OCI-LY1 (cell line): ENCODE measurements around the gene LMO1.

Experiments used
- H2AFZ ChIP-seq: fragments of 200-600 bp; sonication (generic), shearing (Covaris generic); 2 replicates; pipeline ENCODE4 v1.6.0; 2014; ENCODE audit warnings: antibody characterized with exemption, mild to moderate bottlenecking, low read length
- H3F3A ChIP-seq: fragments of 200-600 bp; sonication (generic), shearing (Covaris generic); 2 replicates; pipeline ENCODE4 v1.6.0; 2014; ENCODE audit warnings: mild to moderate bottlenecking, antibody characterized with exemption, low read length, moderate library complexity; ENCODE audit not compliant: insufficient read depth
- H3K27ac ChIP-seq: fragments of 200-600 bp; sonication (generic); 2 replicates; pipeline ENCODE4 v1.5.1; 2014; ENCODE audit warnings: low read length, mixed run types, mild to moderate bottlenecking, low read depth; ENCODE audit not compliant: poor library complexity, severe bottlenecking
- H3K27me3 ChIP-seq: fragments of 200-600 bp; sonication (generic); 2 replicates; pipeline ENCODE4 v1.6.0; 2014; ENCODE audit warnings: antibody characterized with exemption, mild to moderate bottlenecking, low read length, moderate library complexity; ENCODE audit not compliant: insufficient read depth
- H3K36me3 ChIP-seq: fragments of 200-600 bp; sonication (generic); 2 replicates; pipeline ENCODE4 v1.6.1; 2014; ENCODE audit warnings: mild to moderate bottlenecking, antibody characterized with exemption, low read length, moderate library complexity, mixed read lengths; ENCODE audit not compliant: insufficient read depth
- H3K4me1 ChIP-seq: fragments of 200-600 bp; sonication (generic); 2 replicates; pipeline ENCODE4 v1.5.1; 2014; ENCODE audit warnings: mild to moderate bottlenecking, low read length, moderate library complexity; ENCODE audit not compliant: insufficient read depth, severe bottlenecking
- H3K4me2 ChIP-seq: fragments of 200-600 bp; sonication (generic), shearing (Covaris generic); 2 replicates; pipeline ENCODE4 v1.6.1; 2014; ENCODE audit warnings: low read length
- H3K4me3 ChIP-seq: fragments of 200-600 bp; sonication (generic); 2 replicates; pipeline ENCODE4 v1.5.1; 2014; ENCODE audit warnings: low read length, low read depth, mild to moderate bottlenecking, mixed read lengths; ENCODE audit not compliant: poor library complexity, severe bottlenecking
- H3K79me2 ChIP-seq: fragments of 200-600 bp; shearing (Covaris generic); 2 replicates; pipeline ENCODE4 v1.6.1; 2016; ENCODE audit warnings: mixed run types, low read length, mixed read lengths; ENCODE audit not compliant: insufficient read depth
- H3K9ac ChIP-seq: fragments of 200-600 bp; sonication (generic), shearing (Covaris generic); 2 replicates; pipeline ENCODE4 v1.6.1; 2014; ENCODE audit warnings: mild to moderate bottlenecking, low read length, mixed read lengths
- H3K9me2 ChIP-seq: fragments of 200-600 bp; sonication (generic), shearing (Covaris generic); 2 replicates; pipeline ENCODE4 v1.6.1; 2014; ENCODE audit warnings: low read depth, mild to moderate bottlenecking, low read length, mixed read lengths
- H3K9me3 ChIP-seq: fragments of 200-600 bp; shearing (Covaris generic); 2 replicates; pipeline ENCODE4 v1.6.1; 2014; ENCODE audit warnings: low read length, mixed read lengths
- H4K20me1 ChIP-seq: fragments of 200-600 bp; sonication (generic), shearing (Covaris generic); 2 replicates; pipeline ENCODE4 v1.6.0; 2016; ENCODE audit warnings: mild to moderate bottlenecking, low read length; ENCODE audit not compliant: insufficient read depth
- EZH2 ChIP-seq: fragments of 200-600 bp; sonication (generic), shearing (Covaris generic); IDR thresholded peaks from 2 replicates; pipeline ENCODE4 v1.8.0; 2017; ENCODE audit warnings: borderline replicate concordance, mixed run types, mild to moderate bottlenecking, antibody characterized with exemption, low read length, moderate library complexity, mixed read lengths
- TF ChIP-seq, protein P1 (sequence below): fragments of 200-600 bp; sonication (generic), shearing (Covaris generic); IDR thresholded peaks from 2 replicates; pipeline ENCODE4 v1.5.1; 2017; ENCODE audit warnings: mild to moderate bottlenecking, antibody characterized with exemption, low read length, moderate library complexity, mixed read lengths

The LMO1 gene

DNA sequence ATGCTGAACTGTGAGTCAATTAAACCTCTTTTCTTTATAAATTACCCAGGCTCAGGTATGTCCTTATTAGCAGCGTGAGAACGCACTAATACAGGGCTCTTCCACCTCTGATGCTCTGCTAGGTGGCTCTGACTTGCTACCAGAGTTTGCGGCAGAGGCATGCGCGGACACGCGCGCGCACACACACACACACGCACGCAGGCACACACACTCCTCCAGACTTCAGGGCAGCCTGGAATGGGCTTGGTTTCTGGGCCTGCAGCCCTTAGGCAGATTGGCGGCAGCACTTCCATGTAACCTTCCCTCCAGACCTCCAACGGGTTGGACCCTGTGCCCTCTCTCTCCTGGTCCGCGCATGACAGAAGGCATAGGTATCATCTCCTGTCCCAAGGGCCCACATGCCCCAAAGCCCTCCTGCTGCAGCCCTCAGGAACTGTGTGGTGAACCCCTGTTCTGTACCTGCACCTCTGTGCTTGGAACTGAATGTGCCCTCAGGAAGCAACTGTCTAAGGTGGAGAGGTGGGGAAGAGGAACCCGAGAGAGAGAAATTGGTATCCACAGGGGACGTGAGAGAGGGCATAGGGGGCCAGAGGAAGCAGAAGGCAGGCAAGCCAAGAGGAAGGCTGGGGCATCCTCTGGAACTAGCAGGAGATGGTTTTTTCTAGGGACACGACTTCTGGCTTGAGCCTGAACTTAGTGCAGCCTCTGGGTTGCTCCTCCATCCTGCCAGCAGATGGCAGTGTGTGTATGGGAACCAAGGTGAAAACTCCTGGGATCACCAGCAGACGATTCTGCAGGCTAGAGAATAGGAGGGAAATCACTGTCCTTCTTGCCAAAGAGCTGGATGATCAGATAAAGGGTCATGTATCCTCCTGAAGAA is 71.4 kb downstream of the LMO1 start:
- Histone ChIP-seq H3K4me2 (no peak overlapping the region), H3K9ac (no peak overlapping the region), H3K36me3 (no peaks in the 10 kb centered on the region), H3K27me3 (no peaks in the 10 kb centered on the region), H2AFZ (no peak overlapping the region), H3K79me2 (no peaks in the 10 kb centered on the region), H3F3A (no peaks in the 10 kb centered on the region), H3K4me1 (no peaks in the 10 kb centered on the region), H3K9me2 (no peaks in the 10 kb centered on the region), H3K9me3 (no peaks in the 10 kb centered on the region), H4K20me1 (no peaks in the 10 kb centered on the region), H3K27ac (no peak overlapping the region), H3K4me3 (no peak overlapping the region)
- TF ChIP-seq EZH2: no peak
- TF ChIP-seq, protein P1, sequence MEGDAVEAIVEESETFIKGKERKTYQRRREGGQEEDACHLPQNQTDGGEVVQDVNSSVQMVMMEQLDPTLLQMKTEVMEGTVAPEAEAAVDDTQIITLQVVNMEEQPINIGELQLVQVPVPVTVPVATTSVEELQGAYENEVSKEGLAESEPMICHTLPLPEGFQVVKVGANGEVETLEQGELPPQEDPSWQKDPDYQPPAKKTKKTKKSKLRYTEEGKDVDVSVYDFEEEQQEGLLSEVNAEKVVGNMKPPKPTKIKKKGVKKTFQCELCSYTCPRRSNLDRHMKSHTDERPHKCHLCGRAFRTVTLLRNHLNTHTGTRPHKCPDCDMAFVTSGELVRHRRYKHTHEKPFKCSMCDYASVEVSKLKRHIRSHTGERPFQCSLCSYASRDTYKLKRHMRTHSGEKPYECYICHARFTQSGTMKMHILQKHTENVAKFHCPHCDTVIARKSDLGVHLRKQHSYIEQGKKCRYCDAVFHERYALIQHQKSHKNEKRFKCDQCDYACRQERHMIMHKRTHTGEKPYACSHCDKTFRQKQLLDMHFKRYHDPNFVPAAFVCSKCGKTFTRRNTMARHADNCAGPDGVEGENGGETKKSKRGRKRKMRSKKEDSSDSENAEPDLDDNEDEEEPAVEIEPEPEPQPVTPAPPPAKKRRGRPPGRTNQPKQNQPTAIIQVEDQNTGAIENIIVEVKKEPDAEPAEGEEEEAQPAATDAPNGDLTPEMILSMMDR: peak; percentile 67

- no peak overlapping the region for H3K4me2 ChIP-seq
- no peak overlapping the region for H3K9ac ChIP-seq
Observed at GRCh38 chr11:8190431-8190830, 73.2 kb downstream of the LMO1 start.

DNA sequence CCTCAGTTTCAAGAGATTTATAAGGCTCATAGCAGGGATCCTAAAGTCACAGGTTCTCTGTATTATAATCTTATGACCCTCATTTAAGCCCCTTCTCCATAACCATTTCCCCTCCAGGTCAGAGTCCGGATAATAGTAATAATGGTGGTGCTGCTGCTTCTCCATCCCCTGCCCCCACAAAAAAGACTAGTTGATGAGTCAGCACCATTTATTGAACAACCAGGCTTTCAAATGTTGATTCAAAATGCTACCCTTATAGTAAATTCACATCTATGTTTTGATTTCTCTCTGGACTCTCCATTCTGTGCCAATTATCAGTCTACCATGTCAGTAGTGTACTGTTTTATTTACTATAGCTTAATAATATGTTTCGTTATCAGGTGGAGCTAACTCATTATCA is 77.2 kb downstream of the LMO1 start:
- H3K36me3 ChIP-seq: no peaks in the 10 kb centered on the region
- no peaks in the 10 kb centered on the region for H3K79me2 ChIP-seq
- H3K9ac ChIP-seq: no peak overlapping the region
- no peaks in the 10 kb centered on the region for H3K4me1 ChIP-seq
- H3K27me3 ChIP-seq: no peaks in the 10 kb centered on the region
- H3K9me2 ChIP-seq: no peaks in the 10 kb centered on the region
- H2AFZ ChIP-seq: no peak overlapping the region
- H4K20me1 ChIP-seq: no peaks in the 10 kb centered on the region
- H3K9me3 ChIP-seq: no peaks in the 10 kb centered on the region
- no peak overlapping the region for H3K4me2 ChIP-seq
- no peaks in the 10 kb centered on the region for H3F3A ChIP-seq
- H3K27ac ChIP-seq: no peak overlapping the region
- H3K4me3 ChIP-seq: no peak overlapping the region
- TF ChIP-seq, protein P1: no peak
- no peak for TF ChIP-seq EZH2

More at GRCh38 chr11:8190431-8190830, 73.2 kb downstream of the LMO1 start:
- Histone ChIP-seq H2AFZ (no peak overlapping the region), H3K27me3 (no peaks in the 10 kb centered on the region), H3K4me3 (no peak overlapping the region), H3K9me3 (no peaks in the 10 kb centered on the region), H3K36me3 (no peaks in the 10 kb centered on the region), H3K4me1 (no peaks in the 10 kb centered on the region), H3K9me2 (no peaks in the 10 kb centered on the region), H4K20me1 (no peaks in the 10 kb centered on the region), H3K79me2 (no peaks in the 10 kb centered on the region), H3K27ac (no peak overlapping the region), H3F3A (no peaks in the 10 kb centered on the region)
- TF ChIP-seq EZH2: no peak
- TF ChIP-seq, protein P1: no peak
